Measurements from ENCODE around the gene FOXI1. TPM values are rescaled to one million over a fixed set of nuclear protein-coding genes. Genes with fewer than 3 reads are reported as not detected.

Gene FOXI1
- total RNA-seq, 1 experiment from 2014 or later, result not detected

GRCh38 chr5:170109059-170110031 is 3.6 kb downstream of the FOXI1 start:
- H2AFZ ChIP-seq (ENCODE audit: low read depth, low read length, poor library complexity, severe bottlenecking), result no peak overlapping the region
- no peaks in the 10 kb centered on the region for H3K27me3 ChIP-seq (ENCODE audit: insufficient read depth, low read length)
- no peak overlapping the region for H3K9ac ChIP-seq (ENCODE audit: low read length)
- no peaks in the 10 kb centered on the region for H3K9me3 ChIP-seq (ENCODE audit: control insufficient read depth in 1 of 2, insufficient read depth in 1 of 2, low read depth in 1 of 2, low read length in 2 of 2)
- TF ChIP-seq SRF (IDR thresholded peaks at IDR 0.05; ENCODE audit: low read depth) (no peak), CBX3 (IDR thresholded peaks at IDR 0.05; ENCODE audit: low read depth) (no peak), FOSL1 (IDR thresholded peaks at IDR 0.05; ENCODE audit: low read depth) (no peak), MAX (IDR thresholded peaks at IDR 0.05) (no peak), RAD21 (IDR thresholded peaks at IDR 0.05; ENCODE audit: low read depth) (no peak), ZNF274 (IDR thresholded peaks at IDR 0.05; ENCODE audit: low read depth, low read length) (no peak)
- TF ChIP-seq, protein P1, sequence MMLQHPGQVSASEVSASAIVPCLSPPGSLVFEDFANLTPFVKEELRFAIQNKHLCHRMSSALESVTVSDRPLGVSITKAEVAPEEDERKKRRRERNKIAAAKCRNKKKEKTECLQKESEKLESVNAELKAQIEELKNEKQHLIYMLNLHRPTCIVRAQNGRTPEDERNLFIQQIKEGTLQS (IDR thresholded peaks at IDR 0.05), result no peak
- TF ChIP-seq, protein P2, sequence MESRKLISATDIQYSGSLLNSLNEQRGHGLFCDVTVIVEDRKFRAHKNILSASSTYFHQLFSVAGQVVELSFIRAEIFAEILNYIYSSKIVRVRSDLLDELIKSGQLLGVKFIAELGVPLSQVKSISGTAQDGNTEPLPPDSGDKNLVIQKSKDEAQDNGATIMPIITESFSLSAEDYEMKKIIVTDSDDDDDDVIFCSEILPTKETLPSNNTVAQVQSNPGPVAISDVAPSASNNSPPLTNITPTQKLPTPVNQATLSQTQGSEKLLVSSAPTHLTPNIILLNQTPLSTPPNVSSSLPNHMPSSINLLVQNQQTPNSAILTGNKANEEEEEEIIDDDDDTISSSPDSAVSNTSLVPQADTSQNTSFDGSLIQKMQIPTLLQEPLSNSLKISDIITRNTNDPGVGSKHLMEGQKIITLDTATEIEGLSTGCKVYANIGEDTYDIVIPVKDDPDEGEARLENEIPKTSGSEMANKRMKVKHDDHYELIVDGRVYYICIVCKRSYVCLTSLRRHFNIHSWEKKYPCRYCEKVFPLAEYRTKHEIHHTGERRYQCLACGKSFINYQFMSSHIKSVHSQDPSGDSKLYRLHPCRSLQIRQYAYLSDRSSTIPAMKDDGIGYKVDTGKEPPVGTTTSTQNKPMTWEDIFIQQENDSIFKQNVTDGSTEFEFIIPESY (IDR thresholded peaks at IDR 0.05; ENCODE audit: extremely low read depth, insufficient replicate concordance, low read length), result no peak
- no peaks in the 10 kb centered on the region for H4K20me1 ChIP-seq (ENCODE audit: insufficient read depth)
- POLR2A ChIA-PET, result no interaction called here
- DNase-seq (ENCODE audit: low read depth, low spot score), result no peak
- H3K9me2 ChIP-seq (ENCODE audit: insufficient read depth), result no peaks in the 10 kb centered on the region
- no peak for ATAC-seq
- H3K4me3 ChIP-seq (replicated peaks in 1 of 2; ENCODE audit: low read depth in 1 of 2, low read length in 2 of 2), result no peak overlapping the region
- no peaks in the 10 kb centered on the region for H3K79me2 ChIP-seq (ENCODE audit: insufficient read depth, low read length)
- BruUV-seq (replicated peaks), result no TSS peak
- RAD21 ChIA-PET (ENCODE audit: low non-redundant PET in 1 of 2, low total read pairs in 2 of 2, uncharacterized antibody in 2 of 2, unreplicated experiment in 2 of 2), result no interaction called here
- H3K27ac ChIP-seq (ENCODE audit: low read depth, low read length), result no peak overlapping the region
- H3K4me1 ChIP-seq (ENCODE audit: control insufficient read depth in 1 of 2, insufficient read depth in 2 of 2, low read length in 2 of 2), result no peaks in the 10 kb centered on the region
- H3K36me3 ChIP-seq (ENCODE audit: control insufficient read depth in 1 of 2, insufficient read depth in 2 of 2, low read length in 2 of 2), result no peaks in the 10 kb centered on the region
- intact Hi-C loops (cut with micrococcal nuclease), result no loop called here
- CTCF ChIA-PET, result no interaction called here
- no peak overlapping the region for H3K4me2 ChIP-seq (ENCODE audit: low read length)

Measured in HCT116 (cell line).